Right ventricle myocardium superior (tissue), 1 donor: ENCODE results near the gene FBXO34. TPM values are rescaled to one million over a fixed set of nuclear protein-coding genes. Genes with fewer than 3 reads are reported as not detected.

ENCODE experiments used
- ATAC-seq: fragments of 200-7000 bp; cut with Tn5 transposase; one replicate; pipeline ENCODE4 v1.9.1; 2020; ENCODE audit warnings: mild to moderate bottlenecking; ENCODE audit not compliant: poor library complexity
- DNase-seq: peaks from one replicate; pipeline ENCODE4 v3.0.0-alpha.2; 2020
- intact Hi-C: fragments of 100-400 bp; cut with DNase I; formaldehyde crosslinking; loops from one replicate; pipeline ENCODE4 v1.11.2; 2022
- total RNA-seq: library from RNA; stranded (reverse); fragmentation: NEBNext Ultra II Directional; extraction: Animal tissue kit (Norgen Biotek cat#: 25700); gene quantifications from one replicate; pipeline ENCODE4 v1.2.1, GENCODE V29; 2021
- donor health status: DM: no; HTN: yes; CAD: no; lungs with severe emphysema.

Gene FBXO34
- total RNA-seq, 1 donor from 2014 or later = 24.6 TPM

GRCh38 chr14:55389330-55389729 lies 118.1 kb downstream of the FBXO34 start:
- intact Hi-C loops = no loop called here
- DNase-seq (no peak), ATAC-seq (no peak)

GRCh38 chr14:55398679-55399078 lies 127.5 kb downstream of the FBXO34 start:
- DNase-seq (no peak), ATAC-seq (peak; percentile 79)
- intact Hi-C loops = no loop called here

- intact Hi-C loops = no loop called here
- peak; percentile 21 for ATAC-seq
Observed at GRCh38 chr14:55399183-55399582, 128.0 kb downstream of the FBXO34 start.

GRCh38 chr14:55399852-55400251 lies 128.6 kb downstream of the FBXO34 start:
- intact Hi-C loops = no loop called here
- ATAC-seq (peak; percentile 24), DNase-seq (no peak)

More at GRCh38 chr14:55399183-55399582, 128.0 kb downstream of the FBXO34 start:
- DNase-seq = no peak

- intact Hi-C loops = no loop called here
- ATAC-seq = no peak
- no peak for DNase-seq
Observed at GRCh38 chr14:55401751-55402150, 130.5 kb downstream of the FBXO34 start.

Other genes with a start within 250 kb of the FBXO34 start
- 1.5 TPM for gene WDHD1, start 244.3 kb upstream of the FBXO34 start, total RNA-seq
- 15.2 TPM for gene SOCS4, start 244.2 kb upstream of the FBXO34 start, total RNA-seq
- 49.5 TPM for gene MAPK1IP1L, start 219.8 kb upstream of the FBXO34 start, total RNA-seq
- gene LGALS3, start 142.2 kb upstream of the FBXO34 start, total RNA-seq = 246 TPM
- gene DLGAP5, start 79.8 kb upstream of the FBXO34 start, total RNA-seq = 0.27 TPM
- 12.3 TPM for gene ATG14, start 140.4 kb downstream of the FBXO34 start, total RNA-seq
- not detected for gene TBPL2, start 169.2 kb downstream of the FBXO34 start, total RNA-seq